Stimulated activated CD8-positive, alpha-beta memory T cell treated with anti-CD3 and anti-CD28 coated beads, Interleukin-15, amount 100 ng/mL, for 1 hour (primary cell): ENCODE data around the gene INPP5A.
"Not testable (repeated sequence)": the region's sequence is repeated elsewhere in the genome, so short reads cannot be mapped to it uniquely, and the experiment has no call there.

Source experiments
- DNase-seq: peaks from one replicate; pipeline ENCODE4 v3.0.0-alpha.2; 2020; ENCODE audit warnings: low read depth

The INPP5A gene

GRCh38 chr10:132548869-132549268 is 11.3 kb downstream of the INPP5A start:
- DNase-seq: no peak

GRCh38 chr10:132549371-132549770 is 11.8 kb downstream of the INPP5A start:
- DNase-seq: no peak

GRCh38 chr10:132550366-132551092 is 12.9 kb downstream of the INPP5A start:
- DNase-seq: no peak

- no peak for DNase-seq
Measured at GRCh38 chr10:132551093-132551807, 13.7 kb downstream of the INPP5A start.

GRCh38 chr10:132551808-132552130 is 14.2 kb downstream of the INPP5A start:
- no peak for DNase-seq

GRCh38 chr10:132552635-132553034 is 15.0 kb downstream of the INPP5A start:
- DNase-seq: not testable (repeated sequence)

GRCh38 chr10:132553568-132553967 is 16.0 kb downstream of the INPP5A start:
- not testable (repeated sequence) for DNase-seq

- no peak for DNase-seq
Measured at GRCh38 chr10:132554053-132554990, 16.7 kb downstream of the INPP5A start.

- DNase-seq: no peak
Measured at GRCh38 chr10:132554991-132555647, 17.5 kb downstream of the INPP5A start.

- no peak for DNase-seq
Measured at GRCh38 chr10:132555648-132556575, 18.3 kb downstream of the INPP5A start.

GRCh38 chr10:132556994-132557441 is 19.4 kb downstream of the INPP5A start:
- no peak for DNase-seq

- DNase-seq: no peak
Measured at GRCh38 chr10:132557696-132558515, 20.3 kb downstream of the INPP5A start.

- DNase-seq: no peak
Measured at GRCh38 chr10:132558516-132559413, 21.2 kb downstream of the INPP5A start.

GRCh38 chr10:132559538-132559937 is 22.0 kb downstream of the INPP5A start:
- DNase-seq: no peak

- DNase-seq: no peak
Measured at GRCh38 chr10:132560241-132560731, 22.7 kb downstream of the INPP5A start.

GRCh38 chr10:132562177-132562915 is 24.8 kb downstream of the INPP5A start:
- no peak for DNase-seq

GRCh38 chr10:132562916-132563456 is 25.4 kb downstream of the INPP5A start:
- DNase-seq: no peak
